ENCODE results near the gene TSPAN17.

The TSPAN17 gene

GRCh38 chr5:176656467-176656990, 9.2 kb downstream of the TSPAN17 start:
- H3K4me3 ChIP-seq (ENCODE audit: low read depth, low read length, poor library complexity, severe bottlenecking): no peak overlapping the region
- no peak overlapping the region for H3K27ac ChIP-seq (ENCODE audit: low read depth, low read length, poor library complexity, severe bottlenecking)
- H3K4me1 ChIP-seq (ENCODE audit: insufficient read depth, low read length, severe bottlenecking): no peaks in the 10 kb centered on the region
- no peaks in the 10 kb centered on the region for H3K9me2 ChIP-seq (ENCODE audit: low read depth, low read length)
- H3K9me3 ChIP-seq (ENCODE audit: low read length): no peaks in the 10 kb centered on the region
- TF ChIP-seq EZH2 (IDR thresholded peaks at IDR 0.05; ENCODE audit: borderline replicate concordance, low read length): no peak
- TF ChIP-seq CTCF (IDR thresholded peaks at IDR 0.05; ENCODE audit: low read length): no peak
- no peaks in the 10 kb centered on the region for H4K20me1 ChIP-seq (ENCODE audit: insufficient read depth, low read length)
- no peak overlapping the region for H2AFZ ChIP-seq (ENCODE audit: low read length)
- H3F3A ChIP-seq (ENCODE audit: insufficient read depth, low read length): no peaks in the 10 kb centered on the region
- H3K27me3 ChIP-seq (ENCODE audit: insufficient read depth, low read length): no peaks in the 10 kb centered on the region
- no peaks in the 10 kb centered on the region for H3K36me3 ChIP-seq (ENCODE audit: insufficient read depth, low read length)
- H3K9ac ChIP-seq (ENCODE audit: low read length): no peak overlapping the region
- H3K79me2 ChIP-seq (ENCODE audit: insufficient read depth, low read length): no peaks in the 10 kb centered on the region
- no peak overlapping the region for H3K4me2 ChIP-seq (ENCODE audit: low read length)

GRCh38 chr5:176658007-176658599, 10.8 kb downstream of the TSPAN17 start:
- peaks cover 3% of the 10 kb centered on the region; the same call in 1 of the 2 replicates for H3K27me3 ChIP-seq (ENCODE audit: insufficient read depth, low read length)
- no peaks in the 10 kb centered on the region for H3K4me1 ChIP-seq (ENCODE audit: insufficient read depth, low read length, severe bottlenecking)
- H3K79me2 ChIP-seq (ENCODE audit: insufficient read depth, low read length): no peaks in the 10 kb centered on the region
- no peaks in the 10 kb centered on the region for H4K20me1 ChIP-seq (ENCODE audit: insufficient read depth, low read length)
- H2AFZ ChIP-seq (ENCODE audit: low read length): no peak overlapping the region
- TF ChIP-seq CTCF (IDR thresholded peaks at IDR 0.05; ENCODE audit: low read length): peak; percentile 78
- no peak for TF ChIP-seq EZH2 (IDR thresholded peaks at IDR 0.05; ENCODE audit: borderline replicate concordance, low read length)
- H3F3A ChIP-seq (ENCODE audit: insufficient read depth, low read length): no peaks in the 10 kb centered on the region
- H3K27ac ChIP-seq (ENCODE audit: low read depth, low read length, poor library complexity, severe bottlenecking): no peak overlapping the region
- no peaks in the 10 kb centered on the region for H3K9me3 ChIP-seq (ENCODE audit: low read length)
- H3K4me2 ChIP-seq (ENCODE audit: low read length): no peak overlapping the region
- H3K36me3 ChIP-seq (ENCODE audit: insufficient read depth, low read length): no peaks in the 10 kb centered on the region
- H3K9me2 ChIP-seq (ENCODE audit: low read depth, low read length): no peaks in the 10 kb centered on the region
- no peak overlapping the region for H3K4me3 ChIP-seq (ENCODE audit: low read depth, low read length, poor library complexity, severe bottlenecking)
- no peak overlapping the region for H3K9ac ChIP-seq (ENCODE audit: low read length)

- Histone ChIP-seq H3K79me2 (ENCODE audit: insufficient read depth, low read length) (no peaks in the 10 kb centered on the region), H3K9me2 (ENCODE audit: low read depth, low read length) (no peaks in the 10 kb centered on the region), H3K9me3 (ENCODE audit: low read length) (no peaks in the 10 kb centered on the region), H3K27me3 (ENCODE audit: insufficient read depth, low read length) (peaks cover 3% of the 10 kb centered on the region; the same call in 1 of the 2 replicates), H2AFZ (ENCODE audit: low read length) (no peak overlapping the region), H4K20me1 (ENCODE audit: insufficient read depth, low read length) (no peaks in the 10 kb centered on the region), H3K36me3 (ENCODE audit: insufficient read depth, low read length) (no peaks in the 10 kb centered on the region), H3K4me1 (ENCODE audit: insufficient read depth, low read length, severe bottlenecking) (no peaks in the 10 kb centered on the region), H3K27ac (ENCODE audit: low read depth, low read length, poor library complexity, severe bottlenecking) (no peak overlapping the region), H3K4me3 (ENCODE audit: low read depth, low read length, poor library complexity, severe bottlenecking) (no peak overlapping the region), H3K4me2 (ENCODE audit: low read length) (peak overlapping the region; percentile 30), H3K9ac (ENCODE audit: low read length) (no peak overlapping the region), H3F3A (ENCODE audit: insufficient read depth, low read length) (no peaks in the 10 kb centered on the region)
- TF ChIP-seq EZH2 (IDR thresholded peaks at IDR 0.05; ENCODE audit: borderline replicate concordance, low read length) (no peak), CTCF (IDR thresholded peaks at IDR 0.05; ENCODE audit: low read length) (no peak)
Measured at GRCh38 chr5:176658817-176659511, 11.7 kb downstream of the TSPAN17 start.

Measured in OCI-LY1 (cell line).